ENCODE measurements around the gene ABCG1. TPM values are rescaled to one million over a fixed set of nuclear protein-coding genes. Genes with fewer than 3 reads are reported as not detected.

The ABCG1 gene
- total RNA-seq, 6 experiments from 2014 or later = 3.3 to 9.8 (median 4.8) TPM

DNA sequence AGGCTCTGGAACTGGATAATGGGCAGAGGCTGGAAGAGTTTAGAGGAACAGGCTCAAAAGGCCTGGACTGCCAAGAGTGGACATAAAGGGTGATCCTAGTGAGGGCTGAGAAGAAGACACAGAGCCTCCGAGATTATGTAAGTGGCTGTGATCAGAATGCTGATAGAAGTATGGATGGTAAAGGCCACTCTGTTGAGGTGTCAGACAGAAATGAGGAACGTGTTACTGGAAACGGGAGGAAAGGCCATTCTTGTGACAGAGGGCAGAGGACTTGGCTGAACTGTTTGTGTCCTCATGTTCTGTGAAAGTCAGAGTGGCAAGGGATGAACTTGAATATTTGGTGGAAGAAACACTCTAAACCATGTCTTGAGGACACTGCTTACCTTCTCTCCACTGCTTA lies 6.7 kb upstream of the ABCG1 start:
- Histone ChIP-seq H3K27me3 (no peaks in the 10 kb centered on the region), H3K27ac (no peak overlapping the region), H3K4me1 (no peaks in the 10 kb centered on the region), H3K4me3 (no peak overlapping the region), H3K36me3 (no peaks in the 10 kb centered on the region), H3K9me3 (no peaks in the 10 kb centered on the region)
- no peak for DNase-seq
- WGBS (ENCODE audit: insufficient coverage, low coverage, low lambda C conversion rate, missing lambda C conversion rate) = 64% methylated on average over 3 of the region's 3 CpGs
- intact Hi-C loops (cut with DNase I) = no loop called here
- no peak for TF ChIP-seq POLR2A (IDR thresholded peaks at IDR 0.05)
- TF ChIP-seq, protein P1, sequence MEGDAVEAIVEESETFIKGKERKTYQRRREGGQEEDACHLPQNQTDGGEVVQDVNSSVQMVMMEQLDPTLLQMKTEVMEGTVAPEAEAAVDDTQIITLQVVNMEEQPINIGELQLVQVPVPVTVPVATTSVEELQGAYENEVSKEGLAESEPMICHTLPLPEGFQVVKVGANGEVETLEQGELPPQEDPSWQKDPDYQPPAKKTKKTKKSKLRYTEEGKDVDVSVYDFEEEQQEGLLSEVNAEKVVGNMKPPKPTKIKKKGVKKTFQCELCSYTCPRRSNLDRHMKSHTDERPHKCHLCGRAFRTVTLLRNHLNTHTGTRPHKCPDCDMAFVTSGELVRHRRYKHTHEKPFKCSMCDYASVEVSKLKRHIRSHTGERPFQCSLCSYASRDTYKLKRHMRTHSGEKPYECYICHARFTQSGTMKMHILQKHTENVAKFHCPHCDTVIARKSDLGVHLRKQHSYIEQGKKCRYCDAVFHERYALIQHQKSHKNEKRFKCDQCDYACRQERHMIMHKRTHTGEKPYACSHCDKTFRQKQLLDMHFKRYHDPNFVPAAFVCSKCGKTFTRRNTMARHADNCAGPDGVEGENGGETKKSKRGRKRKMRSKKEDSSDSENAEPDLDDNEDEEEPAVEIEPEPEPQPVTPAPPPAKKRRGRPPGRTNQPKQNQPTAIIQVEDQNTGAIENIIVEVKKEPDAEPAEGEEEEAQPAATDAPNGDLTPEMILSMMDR (IDR thresholded peaks at IDR 0.05) = no peak
- ATAC-seq = no peak

DNA sequence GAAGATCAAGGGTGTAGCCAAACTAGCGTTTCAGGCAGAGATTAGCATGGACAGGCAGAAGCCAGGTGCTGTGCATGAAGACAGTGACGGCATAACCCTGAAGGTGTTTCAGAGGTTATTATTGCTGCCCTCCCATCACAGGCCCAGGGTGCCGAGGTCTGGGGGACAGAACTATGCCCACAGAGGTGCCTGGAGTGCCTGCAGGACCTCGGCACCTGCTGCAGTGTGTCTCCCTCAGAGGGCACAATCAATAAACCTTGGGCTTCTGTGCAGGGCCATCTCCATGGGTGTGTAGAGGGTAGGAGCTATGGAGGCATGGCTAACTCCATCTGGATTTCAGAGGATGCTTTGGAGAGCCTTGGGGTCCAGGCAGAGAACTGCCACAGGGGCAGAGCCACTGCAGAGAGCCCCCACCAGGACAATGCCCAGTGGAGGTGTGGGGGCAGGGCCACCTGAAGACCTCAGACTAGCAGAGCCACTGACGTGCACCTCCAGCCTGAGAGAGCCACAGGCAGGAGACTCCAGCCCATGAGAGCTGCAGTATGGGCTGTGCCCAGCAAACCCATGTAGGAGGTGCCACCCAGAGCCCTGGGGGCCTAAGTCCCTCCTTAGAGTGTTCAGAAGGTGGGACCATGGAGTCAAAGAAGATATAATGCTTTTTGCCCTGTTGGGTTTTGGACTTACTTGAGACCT lies 5.7 kb upstream of the ABCG1 start:
- WGBS (ENCODE audit: insufficient coverage, low coverage, low lambda C conversion rate, missing lambda C conversion rate) = 72% methylated on average over 3 of the region's 5 CpGs
- DNase-seq (no peak), ATAC-seq (no peak)
- Histone ChIP-seq H3K36me3 (no peaks in the 10 kb centered on the region), H3K4me3 (no peak overlapping the region), H3K4me1 (no peaks in the 10 kb centered on the region), H3K9me3 (no peaks in the 10 kb centered on the region), H3K27ac (no peak overlapping the region), H3K27me3 (no peaks in the 10 kb centered on the region)
- no peak for TF ChIP-seq POLR2A (IDR thresholded peaks at IDR 0.05)
- TF ChIP-seq, protein P1 (IDR thresholded peaks at IDR 0.05) = no peak
- intact Hi-C loops (cut with DNase I) = no loop called here

DNA sequence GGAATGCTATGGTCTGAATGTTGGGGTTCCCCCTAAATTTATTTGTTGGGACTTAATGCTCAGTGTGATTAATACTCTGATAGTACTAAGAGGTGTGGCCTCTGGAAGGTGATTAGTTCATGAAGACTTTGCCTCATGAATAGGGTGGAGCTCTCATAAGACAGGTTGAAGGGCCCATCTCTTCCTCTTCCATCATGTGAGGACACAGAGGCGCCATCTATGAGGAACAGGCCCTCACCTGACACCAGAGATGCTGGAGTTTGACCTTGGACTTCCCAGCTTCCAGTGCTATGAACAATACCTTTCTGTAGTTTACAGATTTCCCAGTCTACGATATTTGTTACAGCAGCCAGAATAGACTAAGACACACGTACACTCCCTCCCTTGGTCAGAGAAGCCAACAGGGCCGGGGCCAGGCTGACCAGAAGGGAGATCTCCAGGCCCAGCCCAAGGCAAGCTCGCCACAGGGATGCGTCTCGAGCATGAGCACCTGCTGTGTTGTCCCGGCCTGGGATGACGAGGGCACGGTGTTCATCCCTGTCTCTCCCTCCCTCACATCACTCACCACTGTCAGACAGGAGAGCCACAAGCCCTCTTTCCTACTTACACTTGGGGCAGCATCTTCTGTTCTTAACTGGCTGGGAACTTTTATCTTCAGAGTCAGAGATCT lies 4.7 kb upstream of the ABCG1 start:
- TF ChIP-seq POLR2A (IDR thresholded peaks at IDR 0.05) = no peak
- TF ChIP-seq, protein P1 (IDR thresholded peaks at IDR 0.05) = no peak
- WGBS (ENCODE audit: insufficient coverage, low coverage, low lambda C conversion rate, missing lambda C conversion rate) = 91% methylated on average over 4 of the region's 10 CpGs
- Histone ChIP-seq H3K27ac (no peak overlapping the region), H3K4me1 (peaks cover 0 to under 1% (median 0%) of the 10 kb centered on the region in 4 donors), H3K27me3 (no peaks in the 10 kb centered on the region), H3K36me3 (no peaks in the 10 kb centered on the region), H3K9me3 (no peaks in the 10 kb centered on the region), H3K4me3 (no peak overlapping the region)
- ATAC-seq (no peak), DNase-seq (no peak)
- intact Hi-C loops (cut with DNase I) = no loop called here

DNA sequence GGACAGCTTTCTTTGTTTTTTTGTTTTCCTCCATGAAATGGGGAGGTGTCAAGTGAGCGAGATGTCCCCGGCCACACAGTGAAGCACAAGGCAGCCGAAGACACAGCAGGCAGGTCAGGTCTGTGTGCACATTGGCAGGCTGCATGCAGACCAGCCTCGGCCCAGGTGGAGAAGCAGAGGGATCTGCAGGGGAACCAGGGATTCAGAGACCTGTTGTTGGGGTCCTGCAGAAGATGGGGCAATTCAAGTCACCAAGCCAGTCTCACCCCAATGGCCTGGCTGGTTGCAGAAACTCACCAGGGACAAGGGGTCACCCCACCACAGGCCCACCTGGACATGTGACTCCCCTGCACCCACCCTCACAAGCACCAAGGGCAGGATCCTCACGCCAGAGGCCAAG lies 4.0 kb upstream of the ABCG1 start:
- no peak for ATAC-seq
- no peaks in the 10 kb centered on the region for H3K36me3 ChIP-seq
- no peak for TF ChIP-seq POLR2A (IDR thresholded peaks at IDR 0.05)
- TF ChIP-seq, protein P1 (IDR thresholded peaks at IDR 0.05) = no peak
- H3K27me3 ChIP-seq = no peaks in the 10 kb centered on the region
- H3K27ac ChIP-seq = no peak overlapping the region
- H3K4me1 ChIP-seq = peaks cover 0 to 8% (median 0%) of the 10 kb centered on the region in 4 donors
- no peak for DNase-seq
- no peaks in the 10 kb centered on the region for H3K9me3 ChIP-seq
- intact Hi-C loops (cut with DNase I) = no loop called here
- H3K4me3 ChIP-seq = no peak overlapping the region
- WGBS (ENCODE audit: insufficient coverage, low coverage, low lambda C conversion rate, missing lambda C conversion rate) = 74% methylated on average over 4 of the region's 5 CpGs
